Measurements from ENCODE around the gene ANKS1A. TPM values are rescaled to one million over a fixed set of nuclear protein-coding genes. Genes with fewer than 3 reads are reported as not detected.

The ANKS1A gene
- polyA plus RNA-seq, 3 donors = 36.4 to 53.5 (median 45.4) TPM

- no peak for DNase-seq (ENCODE audit: extremely low read depth in 1 of 11, low read depth in 9 of 11, low spot score in 4 of 11)
These were observed 182.4 kb downstream of the ANKS1A start for GRCh38 chr6:35071347-35071994.

DNA sequence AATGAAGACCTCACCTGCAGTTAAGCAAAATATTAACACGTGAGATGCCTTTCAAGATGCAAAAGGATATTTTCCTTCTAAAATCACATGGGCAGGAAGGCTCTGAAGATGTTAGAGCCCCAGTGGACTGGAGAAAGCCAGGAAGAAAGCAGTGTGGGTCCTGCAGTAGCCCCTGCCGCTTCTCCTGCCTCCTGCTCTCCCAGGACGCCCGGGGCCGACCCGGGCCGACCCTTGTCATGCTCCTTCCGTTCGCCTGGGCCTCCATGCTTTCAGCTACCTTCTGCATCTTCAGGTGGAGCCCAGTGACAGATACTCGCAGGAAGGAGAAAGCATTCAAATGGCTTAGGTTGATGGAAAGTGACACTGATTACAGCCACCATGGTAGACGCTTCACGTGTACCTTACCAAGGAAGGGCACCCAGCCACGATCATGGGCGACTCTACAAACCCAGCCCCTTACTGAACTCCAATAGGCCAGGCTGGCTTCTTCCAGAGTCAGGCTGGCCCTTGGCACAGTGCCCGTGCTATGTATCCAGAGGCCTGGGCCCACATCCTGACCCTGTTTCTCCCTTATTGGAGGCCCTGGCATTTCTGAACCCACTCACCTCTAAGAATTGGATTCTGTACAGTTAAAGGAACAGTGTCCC is 183.1 kb downstream of the ANKS1A start:
- no peak for DNase-seq (ENCODE audit: extremely low read depth in 1 of 11, low read depth in 9 of 11, low spot score in 4 of 11)

DNA sequence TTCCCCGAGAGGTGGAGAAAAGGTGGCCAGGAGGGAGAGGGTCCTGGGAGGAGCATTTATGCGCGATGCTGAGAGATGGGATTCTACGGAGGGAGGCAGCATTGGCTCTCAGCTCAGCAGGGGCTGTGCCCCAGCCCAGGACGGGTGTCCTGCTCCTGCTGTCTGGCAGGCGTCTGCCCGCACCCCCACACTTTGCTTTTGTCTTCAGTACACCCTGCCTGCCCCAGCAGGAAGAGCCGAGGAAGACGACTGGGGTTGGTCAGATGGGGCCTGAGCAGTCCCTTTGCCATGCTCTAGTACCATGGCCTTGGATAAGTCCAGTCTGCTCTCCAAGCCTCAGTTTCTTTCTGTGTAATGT is 183.6 kb downstream of the ANKS1A start:
- no peak for DNase-seq (ENCODE audit: extremely low read depth in 1 of 11, low read depth in 9 of 11, low spot score in 4 of 11)

DNA sequence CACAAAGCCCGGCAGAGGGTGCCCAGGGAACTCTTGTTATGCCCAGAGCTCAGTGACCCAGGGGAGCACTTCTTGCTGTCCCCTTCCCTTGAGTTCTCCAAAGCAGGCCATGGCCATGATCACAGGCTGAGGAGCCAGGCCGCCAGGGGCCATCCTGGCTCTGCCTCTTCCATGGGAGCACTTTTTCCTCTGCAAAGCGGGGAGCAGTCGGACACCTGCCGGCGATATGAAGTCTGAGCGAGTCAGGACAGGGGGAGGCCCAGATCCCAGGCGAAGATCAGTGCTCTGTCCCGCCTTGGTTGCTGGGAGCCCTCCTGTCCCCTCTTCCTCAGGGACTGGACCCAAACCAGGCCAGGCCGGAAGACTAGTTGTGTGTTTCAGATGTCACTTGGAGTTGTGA is 184.2 kb downstream of the ANKS1A start:
- DNase-seq (ENCODE audit: extremely low read depth in 1 of 11, low read depth in 9 of 11, low spot score in 4 of 11) = no peak

DNA sequence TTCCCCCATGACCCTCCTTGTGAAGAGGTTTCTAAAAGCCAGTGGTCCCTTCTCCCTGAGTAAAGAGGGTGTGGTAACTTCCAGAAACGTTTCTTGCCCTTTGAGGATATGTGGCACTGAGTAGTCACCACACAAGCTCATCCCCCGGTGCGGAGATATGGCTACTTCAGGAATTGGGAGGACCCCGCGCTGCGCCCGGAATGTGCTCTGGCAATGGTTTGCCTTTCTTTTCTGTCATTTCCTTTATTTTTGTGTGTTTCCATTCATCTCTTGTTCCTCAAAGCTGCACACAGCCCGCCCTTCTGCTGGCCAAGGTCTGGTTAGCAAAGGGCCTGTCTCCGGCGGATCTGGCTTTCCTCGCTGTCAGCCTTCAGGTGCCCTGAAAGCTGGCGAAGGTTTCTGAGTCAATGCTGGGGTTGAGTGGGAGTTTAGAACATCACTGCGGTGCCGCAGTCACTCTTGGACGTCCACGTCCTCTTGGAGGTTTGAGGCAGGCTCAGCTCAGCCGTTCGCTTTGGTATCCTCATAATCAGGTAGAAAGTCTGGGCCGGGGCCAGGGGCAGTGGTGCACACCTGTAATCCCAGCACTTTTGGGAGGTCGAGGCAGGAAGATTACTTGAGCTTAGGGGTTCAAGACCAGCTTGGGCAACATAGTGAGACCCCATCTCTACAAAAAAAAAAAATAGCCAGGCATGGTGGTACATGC is 184.9 kb downstream of the ANKS1A start:
- no peak for DNase-seq (ENCODE audit: extremely low read depth in 1 of 11, low read depth in 9 of 11, low spot score in 4 of 11)

DNA sequence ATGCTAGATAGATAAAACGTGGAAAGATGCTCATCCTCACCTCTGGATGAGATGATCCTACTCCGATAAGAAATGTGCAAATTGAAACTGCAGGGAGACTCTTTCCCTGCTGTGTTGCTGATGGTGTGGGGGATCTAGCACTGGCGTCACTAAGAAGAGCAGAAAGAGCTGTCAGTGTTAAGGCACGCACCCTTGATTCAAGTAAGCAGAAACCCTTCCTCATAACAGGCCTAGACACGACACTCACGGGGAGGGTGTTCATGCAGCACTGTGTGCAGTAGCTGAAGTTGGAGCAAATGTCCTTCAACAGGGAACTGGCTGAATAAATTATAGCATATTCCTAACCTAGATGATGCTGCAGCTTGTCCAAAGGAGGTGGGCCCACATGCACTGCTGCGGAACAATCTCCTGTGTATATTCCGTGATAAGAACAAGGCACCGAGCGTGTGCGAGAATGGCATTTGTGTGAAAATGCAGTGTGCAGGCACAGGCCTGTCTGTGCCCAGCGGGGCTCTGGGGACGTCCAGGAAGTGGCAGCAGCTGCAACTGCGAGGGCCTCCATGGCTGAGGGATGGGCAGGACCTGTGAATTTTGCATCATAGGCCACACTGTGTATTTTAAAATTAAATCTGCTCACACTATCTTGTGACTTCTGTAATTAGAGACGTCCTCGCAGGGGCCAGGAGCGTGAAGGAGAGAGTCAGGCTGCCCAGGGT is 188.1 kb downstream of the ANKS1A start:
- no peak for DNase-seq (ENCODE audit: extremely low read depth in 1 of 11, low read depth in 9 of 11, low spot score in 4 of 11)

DNA sequence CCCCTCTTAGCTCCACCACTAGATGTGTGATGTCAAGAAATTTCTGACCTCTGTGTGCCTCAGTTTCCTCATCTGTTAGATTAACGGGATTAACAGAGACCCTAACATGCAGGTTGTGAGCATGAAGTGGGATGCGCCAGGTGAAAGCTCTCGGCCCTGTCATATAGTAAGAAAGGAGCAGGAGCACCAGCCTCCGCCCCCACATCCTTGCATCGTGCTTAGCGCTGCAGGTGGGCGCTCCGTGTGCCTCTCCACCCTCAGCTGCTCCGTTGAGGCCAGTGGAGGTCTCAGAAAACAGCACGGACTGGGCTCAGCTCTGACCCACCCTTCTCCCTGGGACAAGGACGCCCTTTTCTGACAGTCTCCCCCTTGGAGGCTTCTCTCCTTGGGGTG is 188.7 kb downstream of the ANKS1A start:
- no peak for DNase-seq (ENCODE audit: extremely low read depth in 1 of 11, low read depth in 9 of 11, low spot score in 4 of 11)

- DNase-seq (ENCODE audit: extremely low read depth in 1 of 11, low read depth in 9 of 11, low spot score in 4 of 11) = no peak
These were observed 189.3 kb downstream of the ANKS1A start for GRCh38 chr6:35078226-35078850.

DNA sequence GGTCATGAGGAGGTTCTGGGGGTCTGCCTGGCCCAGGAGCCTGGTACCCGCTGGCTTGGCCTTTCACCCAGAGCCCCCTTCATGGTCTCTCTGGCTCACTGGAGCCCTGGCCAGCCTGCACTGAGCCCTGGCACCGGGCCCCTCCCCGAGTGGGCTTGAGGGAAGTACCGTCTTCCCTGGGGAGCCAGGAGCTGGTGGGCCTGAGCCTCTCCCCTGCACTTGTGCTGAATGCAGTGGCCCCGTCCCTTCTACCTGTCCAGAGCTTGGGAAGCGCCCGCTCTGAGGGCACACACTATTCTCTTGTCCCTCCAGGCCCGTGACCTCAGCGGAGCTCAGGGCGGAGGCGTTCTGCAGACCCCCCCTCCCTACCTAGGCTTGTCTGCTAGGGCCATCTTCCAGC is 189.8 kb downstream of the ANKS1A start:
- no peak for DNase-seq (ENCODE audit: extremely low read depth in 1 of 11, low read depth in 9 of 11, low spot score in 4 of 11)

GRCh38 chr6:35079311-35080000 is 190.4 kb downstream of the ANKS1A start:
- DNase-seq (ENCODE audit: extremely low read depth in 1 of 11, low read depth in 9 of 11, low spot score in 4 of 11) = no peak

GRCh38 chr6:35080016-35080680 is 191.1 kb downstream of the ANKS1A start:
- DNase-seq (ENCODE audit: extremely low read depth in 1 of 11, low read depth in 9 of 11, low spot score in 4 of 11) = no peak

DNA sequence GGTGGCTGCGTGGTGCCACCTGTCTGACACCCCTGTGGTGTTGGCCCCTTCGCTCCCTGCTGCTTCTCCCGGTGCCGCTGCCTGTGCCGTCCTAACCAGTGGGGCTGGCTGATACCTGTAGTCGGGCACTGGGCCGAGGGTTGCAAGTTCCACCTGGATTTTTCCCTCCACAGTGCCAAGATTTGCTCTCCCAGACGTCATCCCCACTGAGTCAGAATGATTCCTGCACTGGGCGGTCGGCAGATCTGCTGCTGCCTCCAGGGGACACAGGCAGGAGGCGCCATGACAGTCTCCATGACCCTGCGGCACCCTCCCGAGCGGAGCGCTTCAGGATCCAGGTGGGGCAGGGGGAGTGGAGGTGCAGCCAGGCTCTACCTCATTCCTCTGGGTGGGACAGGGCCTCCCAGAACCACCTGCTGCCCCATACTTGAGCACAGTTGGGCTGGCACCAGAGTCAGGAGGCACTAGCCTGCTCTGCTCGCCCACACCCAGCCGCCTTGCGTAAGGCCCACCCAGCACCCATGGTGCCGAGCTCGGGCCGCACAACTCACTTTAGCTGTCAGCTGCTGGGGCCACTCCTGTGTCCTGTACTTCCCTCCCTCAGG is 191.9 kb downstream of the ANKS1A start:
- no peak for DNase-seq (ENCODE audit: extremely low read depth in 1 of 11, low read depth in 9 of 11, low spot score in 4 of 11)

DNA sequence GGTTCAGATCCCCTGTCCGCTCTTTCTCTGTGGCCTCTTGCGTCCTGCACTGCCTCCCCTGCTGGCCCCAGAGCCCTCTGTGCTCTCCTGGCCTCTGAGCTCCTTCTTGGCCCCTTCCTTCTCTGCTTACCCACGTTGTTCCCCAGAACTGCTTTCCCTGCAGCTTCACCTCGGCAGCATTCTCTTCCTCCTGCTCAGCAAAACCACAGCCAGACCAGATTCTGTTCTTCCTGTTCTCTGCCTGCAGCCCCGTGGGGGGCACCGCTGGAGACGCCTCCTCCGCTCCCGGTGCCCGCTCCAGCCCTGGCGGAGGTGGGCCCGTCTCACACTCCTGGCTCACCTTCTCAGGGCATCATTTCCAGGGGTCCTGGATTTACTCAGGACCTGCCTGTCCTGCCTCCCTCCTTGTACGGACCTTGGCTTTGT is 192.4 kb downstream of the ANKS1A start:
- no peak for DNase-seq (ENCODE audit: extremely low read depth in 1 of 11, low read depth in 9 of 11, low spot score in 4 of 11)

DNA sequence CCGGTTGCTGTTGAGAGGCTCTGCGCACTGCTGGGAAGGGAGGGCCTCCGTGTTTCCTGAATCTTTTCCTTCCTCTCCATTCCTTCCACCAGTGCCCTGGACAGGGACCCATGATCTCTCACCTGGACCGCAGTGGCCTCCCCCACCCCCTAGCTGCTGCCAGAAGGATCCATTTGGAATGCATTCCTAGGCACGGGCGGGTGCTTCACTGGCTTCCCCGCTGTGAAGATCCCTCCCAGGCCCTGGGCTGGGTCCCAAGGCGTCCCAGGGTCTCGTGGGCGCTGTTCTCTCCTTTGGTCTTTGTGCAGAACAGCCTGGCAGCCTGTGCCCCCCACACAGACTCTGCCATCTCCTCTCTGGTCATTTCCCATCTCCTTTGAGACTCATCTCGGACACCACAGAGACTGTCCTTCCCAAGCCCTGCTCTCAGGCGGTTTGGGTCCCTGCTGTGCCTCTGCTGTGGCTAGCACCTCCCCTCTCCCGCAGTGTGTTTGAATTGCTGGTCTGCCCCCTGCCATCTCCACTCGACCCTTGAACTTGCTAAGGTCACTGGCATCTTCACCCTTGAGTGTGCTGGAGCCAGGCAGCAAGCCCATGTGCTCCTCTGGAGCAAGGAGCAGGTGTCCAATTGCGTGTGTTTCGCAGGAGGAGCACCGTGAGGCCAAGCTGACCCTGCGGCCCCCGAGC is 193.1 kb downstream of the ANKS1A start:
- no peak for DNase-seq (ENCODE audit: extremely low read depth in 1 of 11, low read depth in 9 of 11, low spot score in 4 of 11)

- no peak for DNase-seq (ENCODE audit: extremely low read depth in 1 of 11, low read depth in 9 of 11, low spot score in 4 of 11)
These were observed 193.8 kb downstream of the ANKS1A start for GRCh38 chr6:35082733-35083403.

DNA sequence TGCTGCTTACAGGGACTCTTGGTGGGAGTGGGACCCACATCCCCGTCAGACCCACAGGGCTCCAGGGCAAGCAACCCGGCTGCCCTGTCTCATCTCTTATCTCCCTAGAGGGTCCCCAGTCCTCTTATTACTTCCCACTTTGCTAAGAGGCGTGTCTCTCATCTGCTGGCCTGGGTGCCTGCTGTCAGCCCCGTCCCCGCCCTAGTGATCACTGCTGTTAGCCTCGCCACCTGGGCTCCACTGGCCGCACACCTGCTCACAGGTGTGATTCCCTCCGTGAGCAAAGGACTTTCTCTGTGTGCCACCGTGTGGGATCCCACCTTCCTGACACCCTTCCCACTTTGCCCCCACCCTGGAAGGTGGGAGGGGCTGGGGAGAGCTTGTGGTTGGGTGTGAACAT is 194.5 kb downstream of the ANKS1A start:
- no peak for DNase-seq (ENCODE audit: extremely low read depth in 1 of 11, low read depth in 9 of 11, low spot score in 4 of 11)

DNA sequence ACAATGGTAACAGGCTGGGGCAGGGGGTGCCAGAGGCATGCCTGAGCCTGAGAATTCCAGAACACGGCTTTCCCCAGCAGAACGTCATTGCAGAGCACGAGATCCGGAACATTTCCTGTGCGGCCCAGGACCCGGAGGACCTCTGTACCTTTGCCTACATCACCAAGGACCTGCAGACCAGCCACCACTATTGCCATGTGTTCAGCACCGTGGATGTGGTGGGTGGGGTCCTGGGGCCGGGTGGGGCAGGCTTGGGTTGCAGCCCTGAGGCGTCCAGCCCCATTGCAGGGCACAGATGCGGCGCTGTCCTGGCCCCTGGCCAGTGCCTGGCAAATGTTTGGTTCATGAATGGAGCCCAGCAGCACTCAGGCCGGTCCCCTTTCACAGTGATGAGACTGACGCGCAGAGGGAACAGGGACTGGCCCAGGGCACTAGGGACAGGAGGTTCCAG is 195.0 kb downstream of the ANKS1A start:
- DNase-seq (ENCODE audit: extremely low read depth in 1 of 11, low read depth in 9 of 11, low spot score in 4 of 11) = no peak
